K562 (cell line): Measurements from ENCODE around the gene LRP1B. TPM values are rescaled to one million over a fixed set of nuclear protein-coding genes. Genes with fewer than 3 reads are reported as not detected.

Experiments
- ATAC-seq: fragments of 200-7000 bp; cut with Tn5 transposase; 3 replicates; pipeline ENCODE4 v1.9.1; 2020; ENCODE audit warnings: moderate library complexity
- BruUV-seq: library from RNA; stranded (reverse); fragments of 400-500 nt; replicated peaks from 2 replicates; lab custom pipeline; 2021; lab: Mats Ljungman, UMichigan
- CTCF ChIA-PET: fragments of 300-600 bp; formaldehyde crosslinking; extraction: SDS; loops from one replicate; lab custom pipeline; 2021; ENCODE audit warnings: low intra/inter-chr PET ratio; lab: Yijun Ruan, JAX
- POLR2A ChIA-PET: fragments of 300-600, 350-650 bp; sonication (Branson Sonifier 250); formaldehyde crosslinking; extraction: SDS; loops from one replicate; lab custom pipeline; 2021; ENCODE audit warnings: antibody characterized with exemption, inconsistent platforms; lab: Yijun Ruan, JAX
- DNase-seq, 4 experiments: peaks; one replicate each; pipeline versions ENCODE4 v3.0.0 to v3.0.0-alpha.2; 2011 to 2018; ENCODE audit warnings: low spot score in 3 of 4, mixed read lengths in 3 of 4; ENCODE audit errors: extremely low read depth in 1 of 4
- FAIRE-seq: peaks from 2 replicates; lab custom pipeline; 2011; peaks lifted over from hg19 to GRCh38; lab: Jason Lieb, UNC
- H2AFZ ChIP-seq: 2 replicates; pipeline ENCODE4 v1.6.0; 2011; ENCODE audit warnings: low read depth, low read length, control low read depth, inconsistent platforms
- H3K27ac ChIP-seq: fragments of 200-600 bp; 3 replicates; pipeline ENCODE4 v1.8.0; 2011; ENCODE audit warnings: low read depth, mild to moderate bottlenecking, control low read depth, inconsistent platforms, low read length, moderate library complexity, mixed read lengths; ENCODE audit errors: extremely low read depth
- H3K27me3 ChIP-seq, 2 experiments: fragments of 300-600 bp in 1 of 2; 2 replicates in 1 of 2; 3 replicates in 1 of 2; pipeline versions ENCODE4 v1.6.0 to v1.8.0; 2011; ENCODE audit warnings: inconsistent platforms in 2 of 2, low read length in 2 of 2, mild to moderate bottlenecking in 1 of 2, mixed read lengths in 1 of 2, moderate library complexity in 1 of 2; ENCODE audit not compliant: control insufficient read depth in 2 of 2, insufficient read depth in 2 of 2
- H3K36me3 ChIP-seq: fragments of 300-600 bp; 3 replicates; pipeline ENCODE4 v1.8.0; 2011; ENCODE audit warnings: mild to moderate bottlenecking, low read length, inconsistent platforms; ENCODE audit not compliant: control insufficient read depth, insufficient read depth
- H3K4me1 ChIP-seq, 2 experiments: fragments of 200-600 bp in 1 of 2; replicated peaks in 1 of 2; 2 replicates in 1 of 2; 3 replicates in 1 of 2; pipeline versions ENCODE4 v1.5.1 to v1.8.0; 2011; ENCODE audit warnings: inconsistent platforms in 2 of 2, low read length in 2 of 2, mild to moderate bottlenecking in 1 of 2, mixed read lengths in 1 of 2, moderate library complexity in 1 of 2; ENCODE audit not compliant: control insufficient read depth in 2 of 2, insufficient read depth in 2 of 2
- H3K4me2 ChIP-seq: 2 replicates; pipeline ENCODE4 v1.6.1; 2011; ENCODE audit warnings: low read length, control low read depth, inconsistent platforms, mixed read lengths; ENCODE audit not compliant: insufficient read depth
- H3K4me3 ChIP-seq: fragments of 200-600 bp; sonication (generic), shearing (Covaris generic); 2 replicates; pipeline ENCODE4 v1.5.1; 2016; ENCODE audit warnings: control low read depth, inconsistent platforms
- H3K79me2 ChIP-seq: fragments of 200-600 bp; 3 replicates; pipeline ENCODE4 v1.8.0; 2011; ENCODE audit warnings: low read length, inconsistent platforms; ENCODE audit not compliant: control insufficient read depth, insufficient read depth
- H3K9ac ChIP-seq, 2 experiments: 2 replicates each; pipeline versions ENCODE4 v1.6.0 to v1.6.1; 2011; ENCODE audit warnings: low read depth in 2 of 2, low read length in 2 of 2, control low read depth in 1 of 2, inconsistent platforms in 1 of 2, mild to moderate bottlenecking in 1 of 2, mixed read lengths in 1 of 2; ENCODE audit not compliant: insufficient read depth in 1 of 2
- H3K9me1 ChIP-seq: one replicate; pipeline ENCODE4 v1.6.0; 2011; ENCODE audit warnings: inconsistent platforms, mild to moderate bottlenecking, low read length, moderate library complexity; ENCODE audit not compliant: control insufficient read depth, insufficient read depth
- H3K9me3 ChIP-seq: replicated peaks from 2 replicates; pipeline ENCODE4 v1.5.1; 2011; ENCODE audit warnings: low read depth, low read length, inconsistent platforms; ENCODE audit not compliant: control insufficient read depth, insufficient read depth
- H4K20me1 ChIP-seq: replicated peaks from 2 replicates; pipeline ENCODE4 v1.6.1; 2011; ENCODE audit warnings: low read length, inconsistent platforms, mixed read lengths; ENCODE audit not compliant: control insufficient read depth, insufficient read depth
- FIP1L1 ChIP-seq: fragments of 200-400 bp; formaldehyde crosslinking; IDR thresholded peaks from 2 replicates; pipeline ENCODE4 v1.6.1; 2018; ENCODE audit warnings: mild to moderate bottlenecking, low read depth, low read length; ENCODE audit not compliant: poor library complexity, severe bottlenecking
- MCM7 ChIP-seq, 2 experiments: fragments of 450-650 bp; IDR thresholded peaks; 2 replicates each; pipeline ENCODE4 v1.6.1; 2016 to 2018
- MIER1 ChIP-seq: fragments of 450-650 bp; IDR thresholded peaks from 2 replicates; pipeline ENCODE4 v1.6.1; 2016; ENCODE audit warnings: antibody characterized with exemption, mild to moderate bottlenecking, low read depth
- RBM14 ChIP-seq: fragments of 200-400 bp; formaldehyde crosslinking; IDR thresholded peaks from 2 replicates; pipeline ENCODE4 v1.6.1; 2018; ENCODE audit warnings: low read depth, mild to moderate bottlenecking, low read length, moderate library complexity, borderline replicate concordance; ENCODE audit not compliant: insufficient read depth
- SPI1 ChIP-seq: IDR thresholded peaks from 2 replicates; pipeline ENCODE4 v1.6.1; 2011; ENCODE audit warnings: low read depth, low read length, control low read depth, borderline replicate concordance
- STAT5A ChIP-seq: IDR thresholded peaks from 2 replicates; pipeline ENCODE4 v1.6.1; 2012; ENCODE audit warnings: low read length, inconsistent platforms, borderline replicate concordance
- ZNF140 ChIP-seq: fragments of 250-450 bp; sonication (Bioruptor Pico); IDR thresholded peaks from 2 replicates; pipeline ENCODE4 v1.8.0; 2021; ENCODE audit warnings: moderate library complexity, mild to moderate bottlenecking, inconsistent platforms
- ZNF644 ChIP-seq: fragments of 200-800 bp; sonication (Bioruptor generic); IDR thresholded peaks from 2 replicates; pipeline ENCODE4 v1.6.1; 2016; ENCODE audit warnings: low read depth, missing genetic modification characterization, missing compliant biosample characterization
- WGBS: fragments of 100-300 bp; shearing (Covaris generic); methylation state at CpG from one replicate; pipeline ENCODE4 v1.1.6; 2016; ENCODE audit warnings: low coverage, mixed read lengths; ENCODE audit not compliant: insufficient coverage; ENCODE audit errors: missing lambda C conversion rate; 5-methylcytosine and 5-hydroxymethylcytosine counted together
- in situ Hi-C: fragments of 300-500 bp; cut with MboI; formaldehyde crosslinking; loops from 4 replicates; pipeline ENCODE4 v1.15.0; 2018; ENCODE audit warnings: inconsistent platforms, mixed read lengths
- intact Hi-C: fragments of 100-400 bp; cut with micrococcal nuclease; formaldehyde crosslinking; loops from 2 replicates; pipeline ENCODE4 v1.14.2; 2022
- polyA plus RNA-seq, 8 experiments: library from polyadenylated mRNA; depleted of rRNA in 4 of 8; stranded (reverse) in 5 of 8; unstranded in 3 of 8; fragments of >200 nt; fragmentation: Nextera tagmentation in 2 of 8; fragmentation: Illumina TruSeq in 1 of 8; extraction: Ambion mirVana in 2 of 8; extraction: Trizol in 1 of 8; gene quantifications; 2 replicates each; pipeline versions ENCODE4 v1.2.1 to v1.2.3, GENCODE V29; 2011 to 2014; ENCODE audit warnings: inconsistent platforms in 1 of 8, missing spikeins in 1 of 8
- total RNA-seq, 7 experiments: library from RNA; depleted of rRNA in 6 of 7; stranded (reverse); fragments of >200 nt in 6 of 7; fragmentation: Illumina TruSeq in 2 of 7; extraction: Trizol in 2 of 7; gene quantifications; 2 replicates each; pipeline versions ENCODE4 v1.2.1 to v1.2.3, GENCODE V29; 2011 to 2021; ENCODE audit warnings: low replicate concordance in 1 of 7
- TF ChIP-seq, protein P1 (sequence below), 2 experiments: fragments of 450-650 bp; IDR thresholded peaks; 2 replicates each; pipeline ENCODE4 v1.6.1; 2018; ENCODE audit warnings: mild to moderate bottlenecking in 2 of 2, low read depth in 1 of 2; ENCODE audit not compliant: partially characterized antibody in 2 of 2

The LRP1B gene
- total and polyA plus RNA-seq, 9 of the 15 experiments (the other 6 are each of a cell fraction or from before 2014, with no cell fraction given) = not detected

DNA sequence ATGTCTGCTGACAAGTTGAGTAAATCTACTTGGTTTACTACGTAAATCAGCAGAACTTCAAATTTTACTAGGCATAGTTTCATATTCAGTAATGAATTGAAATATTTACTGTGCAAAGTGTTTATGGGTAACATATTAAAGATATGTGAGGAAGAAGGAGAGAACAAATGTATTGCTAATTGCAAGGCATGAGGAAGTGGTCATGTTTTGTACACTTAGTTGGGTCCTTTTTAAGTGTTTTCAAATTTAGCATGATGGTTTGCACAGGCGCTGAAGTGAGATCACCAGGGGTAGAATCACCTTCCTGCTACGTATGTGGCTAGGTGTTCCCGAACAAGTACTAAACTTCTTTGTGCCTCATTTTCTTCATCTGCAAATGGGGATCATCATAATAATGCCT is 1534.4 kb downstream of the LRP1B start:
- H3K27ac ChIP-seq = no peak overlapping the region
- H3K36me3 ChIP-seq = no peaks in the 10 kb centered on the region
- CTCF ChIA-PET = no interaction called here
- H3K9me1 ChIP-seq = no peaks in the 10 kb centered on the region
- FAIRE-seq (no peak), DNase-seq (no peak), ATAC-seq (no peak)
- no peaks in the 10 kb centered on the region for H3K79me2 ChIP-seq
- no peak overlapping the region for H3K9ac ChIP-seq
- no peaks in the 10 kb centered on the region for H4K20me1 ChIP-seq
- no TSS peak for BruUV-seq
- intact Hi-C loops = no loop called here
- no peaks in the 10 kb centered on the region for H3K4me1 ChIP-seq
- POLR2A ChIA-PET = no interaction called here
- no peak overlapping the region for H3K4me3 ChIP-seq
- in situ Hi-C loops = no loop called here
- H3K9me3 ChIP-seq = peaks cover 2% of the 10 kb centered on the region
- H2AFZ ChIP-seq = no peak overlapping the region
- no peak overlapping the region for H3K4me2 ChIP-seq
- WGBS = 5% methylated on average over 4 of the region's 4 CpGs
- TF ChIP-seq MIER1 (no peak), ZNF644 (tag) (no peak), STAT5A (no peak), RBM14 (no peak), FIP1L1 (no peak), MCM7 (IDR thresholded peaks at IDR 0.05) (no peak), SPI1 (no peak), ZNF140 (CRISPR knock-in tag) (no peak)
- TF ChIP-seq, protein P1, sequence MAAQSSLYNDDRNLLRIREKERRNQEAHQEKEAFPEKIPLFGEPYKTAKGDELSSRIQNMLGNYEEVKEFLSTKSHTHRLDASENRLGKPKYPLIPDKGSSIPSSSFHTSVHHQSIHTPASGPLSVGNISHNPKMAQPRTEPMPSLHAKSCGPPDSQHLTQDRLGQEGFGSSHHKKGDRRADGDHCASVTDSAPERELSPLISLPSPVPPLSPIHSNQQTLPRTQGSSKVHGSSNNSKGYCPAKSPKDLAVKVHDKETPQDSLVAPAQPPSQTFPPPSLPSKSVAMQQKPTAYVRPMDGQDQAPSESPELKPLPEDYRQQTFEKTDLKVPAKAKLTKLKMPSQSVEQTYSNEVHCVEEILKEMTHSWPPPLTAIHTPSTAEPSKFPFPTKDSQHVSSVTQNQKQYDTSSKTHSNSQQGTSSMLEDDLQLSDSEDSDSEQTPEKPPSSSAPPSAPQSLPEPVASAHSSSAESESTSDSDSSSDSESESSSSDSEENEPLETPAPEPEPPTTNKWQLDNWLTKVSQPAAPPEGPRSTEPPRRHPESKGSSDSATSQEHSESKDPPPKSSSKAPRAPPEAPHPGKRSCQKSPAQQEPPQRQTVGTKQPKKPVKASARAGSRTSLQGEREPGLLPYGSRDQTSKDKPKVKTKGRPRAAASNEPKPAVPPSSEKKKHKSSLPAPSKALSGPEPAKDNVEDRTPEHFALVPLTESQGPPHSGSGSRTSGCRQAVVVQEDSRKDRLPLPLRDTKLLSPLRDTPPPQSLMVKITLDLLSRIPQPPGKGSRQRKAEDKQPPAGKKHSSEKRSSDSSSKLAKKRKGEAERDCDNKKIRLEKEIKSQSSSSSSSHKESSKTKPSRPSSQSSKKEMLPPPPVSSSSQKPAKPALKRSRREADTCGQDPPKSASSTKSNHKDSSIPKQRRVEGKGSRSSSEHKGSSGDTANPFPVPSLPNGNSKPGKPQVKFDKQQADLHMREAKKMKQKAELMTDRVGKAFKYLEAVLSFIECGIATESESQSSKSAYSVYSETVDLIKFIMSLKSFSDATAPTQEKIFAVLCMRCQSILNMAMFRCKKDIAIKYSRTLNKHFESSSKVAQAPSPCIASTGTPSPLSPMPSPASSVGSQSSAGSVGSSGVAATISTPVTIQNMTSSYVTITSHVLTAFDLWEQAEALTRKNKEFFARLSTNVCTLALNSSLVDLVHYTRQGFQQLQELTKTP (IDR thresholded peaks at IDR 0.05; ENCODE audit: low read depth in 1 of 2, partially characterized antibody in 2 of 2) = no peak
- no peaks in the 10 kb centered on the region for H3K27me3 ChIP-seq
